MG63 (cell line): ENCODE data around the gene TSTD2. TPM values are rescaled to one million over a fixed set of nuclear protein-coding genes. Genes with fewer than 3 reads are reported as not detected.
"Not testable (repeated sequence)": the region's sequence is repeated elsewhere in the genome, so short reads cannot be mapped to it uniquely, and the experiment has no call there.

Source experiments
- DNase-seq: peaks from one replicate; pipeline ENCODE4 v3.0.0-alpha.2; 2020
- H3K27me3 ChIP-seq: fragments of 250-450 bp; sonication (Bioruptor Pico); 2 replicates; pipeline ENCODE4 v1.5.1; 2020; ENCODE audit warnings: mild to moderate bottlenecking, moderate library complexity
- H3K36me3 ChIP-seq: fragments of 250-450 bp; sonication (Bioruptor Pico); 2 replicates; pipeline ENCODE4 v1.5.1; 2020; ENCODE audit warnings: mild to moderate bottlenecking, moderate library complexity
- H3K4me3 ChIP-seq: fragments of 250-450 bp; sonication (Bioruptor Pico); 2 replicates; pipeline ENCODE4 v1.5.1; 2020; ENCODE audit warnings: mild to moderate bottlenecking, moderate library complexity
- H3K9me3 ChIP-seq: fragments of 250-450 bp; sonication (Bioruptor Pico); 2 replicates; pipeline ENCODE4 v1.5.1; 2020; ENCODE audit warnings: mild to moderate bottlenecking, moderate library complexity
- total RNA-seq: library from RNA; depleted of rRNA; stranded (reverse); fragments of >200 nt; shearing (Covaris generic); gene quantifications from 2 replicates; pipeline ENCODE4 v1.2.3, GENCODE V29; 2014; ENCODE audit warnings: low replicate concordance

The TSTD2 gene
- total RNA-seq, 1 experiment from 2014 or later = 12.0 TPM

GRCh38 chr9:97574921-97575672, 58.1 kb downstream of the TSTD2 start:
- H3K9me3 ChIP-seq = not testable (repeated sequence)

GRCh38 chr9:97574101-97574571, 59.0 kb downstream of the TSTD2 start:
- H3K36me3 ChIP-seq, H3K27me3 ChIP-seq, H3K9me3 ChIP-seq, DNase-seq, H3K4me3 ChIP-seq: not testable (repeated sequence)

More at GRCh38 chr9:97574921-97575672, 58.1 kb downstream of the TSTD2 start:
- not testable (repeated sequence) for H3K4me3 ChIP-seq, H3K27me3 ChIP-seq, DNase-seq, H3K36me3 ChIP-seq

GRCh38 chr9:97573482-97574073, 59.6 kb downstream of the TSTD2 start:
- no peak for DNase-seq
- H3K36me3 ChIP-seq = no peaks in the 10 kb centered on the region

GRCh38 chr9:97572892-97573365, 60.2 kb downstream of the TSTD2 start:
- no peaks in the 10 kb centered on the region for H3K9me3 ChIP-seq
- no peak for DNase-seq

More at GRCh38 chr9:97573482-97574073, 59.6 kb downstream of the TSTD2 start:
- no peak overlapping the region for H3K4me3 ChIP-seq
- H3K9me3 ChIP-seq = no peaks in the 10 kb centered on the region
- H3K27me3 ChIP-seq = no peaks in the 10 kb centered on the region

DNA sequence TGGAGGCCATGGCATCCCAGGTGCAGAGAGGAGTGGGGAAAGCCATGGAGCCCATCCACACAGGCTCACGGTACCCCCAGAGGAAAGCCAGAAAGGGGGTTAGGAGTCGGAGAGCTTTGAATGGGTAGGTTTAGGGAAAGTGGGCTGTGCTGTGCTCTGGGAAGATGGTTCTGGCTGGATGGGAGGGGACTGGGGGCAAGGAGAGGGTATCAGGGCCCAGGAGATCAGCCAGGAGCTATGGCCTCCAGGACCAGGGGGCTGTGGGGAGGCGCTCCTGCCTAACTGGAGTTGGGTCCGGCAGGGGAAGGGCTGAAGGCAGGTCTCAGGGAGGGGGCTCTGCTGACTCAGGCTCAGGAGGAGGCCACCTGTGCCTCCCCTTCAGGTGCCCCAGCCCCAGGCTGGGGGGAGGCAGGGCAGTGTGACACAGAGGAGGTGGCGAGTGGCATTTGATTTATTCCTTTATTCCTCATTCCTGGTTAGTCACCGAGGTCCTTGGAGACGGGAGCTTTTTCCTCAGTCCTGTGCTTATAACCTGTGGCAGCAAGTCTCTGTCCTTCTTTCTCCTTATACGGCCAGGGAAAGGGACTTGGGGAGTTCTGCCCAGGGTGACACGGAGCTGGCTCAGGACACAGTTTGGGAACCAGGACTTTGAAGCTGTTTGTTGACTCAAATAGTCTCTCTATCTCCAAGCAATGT, 60.8 kb downstream of the TSTD2 start:
- no peak for DNase-seq
- H3K36me3 ChIP-seq = no peaks in the 10 kb centered on the region

More at GRCh38 chr9:97572892-97573365, 60.2 kb downstream of the TSTD2 start:
- no peaks in the 10 kb centered on the region for H3K36me3 ChIP-seq
- H3K27me3 ChIP-seq = no peaks in the 10 kb centered on the region
- no peak overlapping the region for H3K4me3 ChIP-seq

GRCh38 chr9:97571664-97572063, 61.5 kb downstream of the TSTD2 start:
- H3K4me3 ChIP-seq = no peak overlapping the region
- no peaks in the 10 kb centered on the region for H3K27me3 ChIP-seq
- H3K9me3 ChIP-seq = no peaks in the 10 kb centered on the region
- DNase-seq = no peak
- H3K36me3 ChIP-seq = no peaks in the 10 kb centered on the region

More for the DNA sequence above, 60.8 kb downstream of the TSTD2 start:
- H3K27me3 ChIP-seq = no peaks in the 10 kb centered on the region
- H3K4me3 ChIP-seq = no peak overlapping the region
- no peaks in the 10 kb centered on the region for H3K9me3 ChIP-seq

DNA sequence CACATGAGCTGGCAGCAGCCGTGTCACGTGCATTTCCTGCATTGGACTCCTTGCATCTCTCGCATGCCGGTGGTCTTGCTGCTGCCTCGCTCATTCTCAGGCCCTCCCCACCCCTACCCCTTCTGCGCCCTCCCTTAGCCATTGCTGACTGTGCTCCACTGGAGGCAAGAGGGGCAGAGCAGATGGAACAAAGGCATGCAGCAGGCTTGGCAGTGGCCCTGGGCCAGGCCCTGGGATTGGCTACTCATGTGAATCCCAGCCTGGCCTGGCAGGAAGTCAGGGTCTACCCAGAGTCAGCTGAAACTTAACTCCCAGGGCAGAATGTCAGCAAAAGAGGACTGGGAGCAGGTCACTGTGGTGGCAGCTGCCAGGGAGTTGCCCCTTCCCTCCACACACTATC, 62.3 kb downstream of the TSTD2 start:
- H3K36me3 ChIP-seq = no peaks in the 10 kb centered on the region
- H3K4me3 ChIP-seq = no peak overlapping the region
- no peaks in the 10 kb centered on the region for H3K27me3 ChIP-seq
- DNase-seq = peak; percentile 60
- no peaks in the 10 kb centered on the region for H3K9me3 ChIP-seq

DNA sequence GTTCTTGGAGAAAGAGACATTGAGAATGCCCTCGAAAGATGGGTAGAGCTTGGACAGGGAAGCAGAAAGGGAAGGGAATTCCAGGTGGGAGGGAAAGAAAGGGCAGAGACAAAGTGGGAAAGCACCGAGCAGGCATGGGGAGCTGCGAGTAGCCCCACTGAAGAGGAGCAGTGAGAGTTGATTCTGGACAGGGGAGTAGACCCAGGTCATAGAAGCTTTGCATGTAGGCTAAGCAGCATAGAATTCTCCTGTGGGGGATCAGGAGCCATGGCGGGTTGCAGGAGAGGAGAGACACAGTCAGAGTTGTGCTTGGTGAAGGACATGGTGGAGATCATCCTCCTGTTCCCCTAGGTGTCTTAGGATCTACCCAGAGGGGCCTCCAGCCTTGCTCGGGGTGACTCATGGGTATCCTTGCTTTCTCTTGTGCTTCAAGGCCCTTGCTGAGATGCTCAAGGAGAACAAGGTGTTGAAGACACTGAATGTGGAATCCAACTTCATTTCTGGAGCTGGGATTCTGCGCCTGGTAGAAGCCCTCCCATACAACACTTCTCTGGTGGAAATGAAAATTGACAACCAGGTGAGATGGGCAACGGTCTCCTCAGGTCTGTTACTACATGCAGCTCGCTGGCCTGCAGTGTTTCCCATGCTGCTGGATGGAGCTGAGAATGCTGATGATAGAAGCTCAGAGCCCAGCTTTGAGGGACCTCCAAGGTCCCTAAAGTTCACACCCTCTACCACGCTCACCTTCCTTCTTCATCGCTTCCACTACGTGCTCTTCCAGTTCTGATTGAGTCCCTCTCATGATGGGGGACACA, 64.5 kb downstream of the TSTD2 start:
- Histone ChIP-seq H3K36me3 (no peaks in the 10 kb centered on the region), H3K9me3 (no peaks in the 10 kb centered on the region), H3K27me3 (no peaks in the 10 kb centered on the region), H3K4me3 (no peak overlapping the region)
- no peak for DNase-seq

DNA sequence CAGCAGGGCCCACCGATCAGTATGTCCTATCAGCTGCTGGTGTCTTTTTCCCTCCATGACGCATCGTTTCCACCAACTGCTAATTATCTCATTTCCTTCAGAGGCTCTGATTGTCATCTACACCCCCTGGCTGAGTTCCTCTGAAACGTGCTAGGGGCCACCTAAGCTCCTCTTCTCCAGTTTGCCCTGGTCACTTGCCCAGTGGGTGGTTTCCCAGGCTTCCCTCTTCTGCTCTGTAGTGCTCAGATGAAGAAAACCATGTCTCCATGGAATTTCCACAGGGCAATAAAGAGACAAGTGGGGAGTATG, 65.3 kb downstream of the TSTD2 start:
- no peak for DNase-seq
- no peaks in the 10 kb centered on the region for H3K36me3 ChIP-seq
- no peak overlapping the region for H3K4me3 ChIP-seq
- no peaks in the 10 kb centered on the region for H3K27me3 ChIP-seq
- no peaks in the 10 kb centered on the region for H3K9me3 ChIP-seq

GRCh38 chr9:97567182-97567893, 65.8 kb downstream of the TSTD2 start:
- H3K4me3 ChIP-seq = no peak overlapping the region
- DNase-seq = no peak
- H3K36me3 ChIP-seq = no peaks in the 10 kb centered on the region
- no peaks in the 10 kb centered on the region for H3K27me3 ChIP-seq
- H3K9me3 ChIP-seq = no peaks in the 10 kb centered on the region

DNA sequence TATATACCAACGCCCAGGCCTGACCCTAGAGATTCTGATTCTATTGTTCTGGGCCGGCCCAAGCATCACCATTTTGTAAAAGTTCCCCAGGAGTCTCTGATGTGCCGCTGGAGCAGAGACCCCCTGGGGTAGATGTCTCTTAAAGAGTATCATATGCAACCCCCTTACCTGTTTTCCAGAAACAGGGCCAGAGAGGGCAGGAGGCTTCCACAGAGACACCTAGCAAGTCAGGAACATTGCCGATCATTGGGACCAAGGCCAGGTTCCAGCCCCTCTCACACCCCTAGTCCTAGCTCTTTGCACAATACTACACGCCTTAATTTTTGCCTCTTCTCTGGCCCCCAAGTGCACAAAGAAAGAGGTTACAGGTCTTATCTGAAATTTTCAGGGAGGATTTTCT, 67.9 kb downstream of the TSTD2 start:
- Histone ChIP-seq H3K4me3 (no peak overlapping the region), H3K27me3 (no peaks in the 10 kb centered on the region), H3K36me3 (no peaks in the 10 kb centered on the region), H3K9me3 (no peaks in the 10 kb centered on the region)
- DNase-seq = no peak

DNA sequence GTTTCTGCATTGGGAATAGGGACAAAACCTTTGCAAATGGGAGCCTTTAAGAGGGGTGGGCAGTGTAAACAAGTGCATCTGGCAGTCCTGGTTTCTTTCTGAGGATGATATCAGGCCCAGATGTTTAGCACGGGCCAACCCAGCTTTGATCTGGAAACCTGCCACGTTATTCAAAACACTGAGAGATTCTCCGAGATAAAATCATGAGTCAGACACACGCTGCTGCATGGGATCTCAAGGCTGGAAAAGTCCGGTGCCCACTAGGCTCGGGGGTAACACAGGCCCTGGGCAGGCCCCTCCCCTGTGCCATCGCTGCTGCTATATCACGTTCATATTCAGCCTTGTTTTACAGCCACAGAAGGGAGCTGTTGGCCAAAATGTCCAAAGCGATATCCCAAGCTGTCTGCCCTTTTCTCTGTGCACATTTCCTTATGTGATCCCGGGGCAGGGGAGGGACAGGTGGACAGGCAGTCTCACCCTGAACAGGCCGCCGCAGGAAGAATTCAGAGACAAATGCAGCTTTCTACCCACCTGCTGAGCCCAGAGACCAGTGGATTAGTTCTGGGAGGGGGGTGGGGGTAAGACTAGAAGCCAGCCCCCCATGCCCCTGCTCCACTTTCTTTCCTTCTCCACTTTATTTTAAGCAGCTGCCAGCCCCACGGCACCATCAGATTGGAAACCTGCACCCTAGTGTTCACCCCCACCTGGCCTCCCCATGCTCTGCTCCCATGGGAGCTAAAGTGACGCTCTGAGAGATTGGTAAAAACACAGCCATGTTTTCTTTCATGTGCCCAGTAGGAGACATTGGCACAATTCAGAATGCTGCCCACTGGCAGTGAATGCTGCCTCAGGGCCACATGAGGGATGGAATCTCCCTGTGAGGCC, 68.6 kb downstream of the TSTD2 start:
- Histone ChIP-seq H3K36me3 (no peaks in the 10 kb centered on the region), H3K9me3 (no peaks in the 10 kb centered on the region), H3K27me3 (no peaks in the 10 kb centered on the region), H3K4me3 (no peak overlapping the region)
- peak; percentile 43 for DNase-seq

DNA sequence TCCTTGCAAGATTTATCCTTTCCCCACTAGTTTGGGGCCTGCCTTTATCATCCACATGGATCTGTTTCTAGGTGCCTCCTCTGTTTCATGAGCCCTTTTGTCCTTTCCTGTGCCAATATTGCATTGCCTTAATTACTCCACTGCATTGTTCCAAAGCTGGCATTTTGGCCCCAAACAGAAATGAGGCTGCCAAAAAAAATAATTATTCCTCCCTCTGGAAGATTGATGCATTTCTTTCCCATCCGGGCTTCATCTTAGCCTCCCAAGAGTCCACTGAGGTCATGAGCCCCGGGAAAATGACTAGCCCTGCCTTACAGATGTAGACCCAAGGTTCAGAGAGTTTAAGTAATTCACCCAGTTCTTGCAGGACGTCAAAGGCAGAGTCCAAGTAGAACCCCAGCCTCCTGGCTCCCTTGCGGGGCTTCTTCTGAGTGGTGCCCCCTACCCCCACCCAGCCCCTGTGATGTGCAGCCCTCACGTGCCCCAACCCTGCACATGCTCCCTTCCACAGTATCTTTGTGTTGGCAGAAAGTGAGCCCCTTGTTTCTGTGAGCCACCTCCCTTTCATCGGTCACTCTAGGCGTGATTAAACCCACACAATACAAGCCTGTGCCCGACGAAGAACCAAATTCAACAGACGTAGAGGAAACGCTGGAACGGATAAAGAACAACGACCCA, 69.6 kb downstream of the TSTD2 start:
- H3K9me3 ChIP-seq = no peaks in the 10 kb centered on the region
- no peaks in the 10 kb centered on the region for H3K36me3 ChIP-seq
- peak; percentile 45 for DNase-seq
- H3K4me3 ChIP-seq = no peak overlapping the region
- no peaks in the 10 kb centered on the region for H3K27me3 ChIP-seq

- Histone ChIP-seq H3K27me3 (no peaks in the 10 kb centered on the region), H3K4me3 (no peak overlapping the region)
- DNase-seq = no peak
Observed at GRCh38 chr9:97562542-97562941, 70.6 kb downstream of the TSTD2 start.

GRCh38 chr9:97561501-97561900, 71.7 kb downstream of the TSTD2 start:
- DNase-seq = no peak
- H3K9me3 ChIP-seq = no peaks in the 10 kb centered on the region
- H3K36me3 ChIP-seq = no peaks in the 10 kb centered on the region
- H3K27me3 ChIP-seq = no peaks in the 10 kb centered on the region
- no peak overlapping the region for H3K4me3 ChIP-seq

More at GRCh38 chr9:97562542-97562941, 70.6 kb downstream of the TSTD2 start:
- Histone ChIP-seq H3K9me3 (no peaks in the 10 kb centered on the region), H3K36me3 (no peaks in the 10 kb centered on the region)
